MM.1S (cell line): ENCODE data around the gene TARS3.

Source experiments
- DNase-seq: peaks from one replicate; pipeline ENCODE4 v3.0.0-alpha.2; 2015
- H2AFZ ChIP-seq: fragments of 300-600 bp; sonication (generic); 2 replicates; pipeline ENCODE4 v1.6.0; 2016; ENCODE audit warnings: antibody characterized with exemption, low read length
- H3F3A ChIP-seq: fragments of 300-600 bp; sonication (generic); 2 replicates; pipeline ENCODE4 v1.6.1; 2016; ENCODE audit warnings: mild to moderate bottlenecking, antibody characterized with exemption, low read length, moderate library complexity, mixed read lengths; ENCODE audit not compliant: insufficient read depth
- H3K27ac ChIP-seq: fragments of 300-600 bp; sonication (generic); 2 replicates; pipeline ENCODE4 v1.5.1; 2016; ENCODE audit warnings: mild to moderate bottlenecking, low read length
- H3K27me3 ChIP-seq: fragments of 300-600 bp; sonication (generic); replicated peaks from 2 replicates; pipeline ENCODE4 v1.6.0; 2016; ENCODE audit warnings: low read length; ENCODE audit not compliant: insufficient read depth
- H3K36me3 ChIP-seq: fragments of 300-600 bp; sonication (generic); replicated peaks from 2 replicates; pipeline ENCODE4 v1.6.1; 2016; ENCODE audit warnings: mild to moderate bottlenecking, low read length, mixed read lengths; ENCODE audit not compliant: insufficient read depth
- H3K4me1 ChIP-seq: fragments of 300-600 bp; sonication (generic); 2 replicates; pipeline ENCODE4 v1.6.1; 2016; ENCODE audit warnings: low read length, mixed read lengths
- H3K4me2 ChIP-seq: fragments of 300-600 bp; sonication (generic); 2 replicates; pipeline ENCODE4 v1.6.0; 2016; ENCODE audit warnings: low read depth, low read length
- H3K4me3 ChIP-seq: fragments of 300-600 bp; sonication (generic); 2 replicates; pipeline ENCODE4 v1.5.1; 2016; ENCODE audit warnings: low read length, mixed read lengths
- H3K79me2 ChIP-seq: fragments of 300-600 bp; sonication (generic); 2 replicates; pipeline ENCODE4 v1.6.1; 2016; ENCODE audit warnings: mixed run types, low read length, mixed read lengths
- H3K9ac ChIP-seq: fragments of 300-600 bp; sonication (generic); 2 replicates; pipeline ENCODE4 v1.6.1; 2016; ENCODE audit warnings: low read length, mixed read lengths
- H3K9me2 ChIP-seq: fragments of 300-600 bp; sonication (generic); replicated peaks from 2 replicates; pipeline ENCODE4 v1.6.1; 2016; ENCODE audit warnings: mild to moderate bottlenecking, low read length, mixed read lengths; ENCODE audit not compliant: insufficient read depth
- H3K9me3 ChIP-seq: fragments of 300-600 bp; sonication (generic); replicated peaks from 2 replicates; pipeline ENCODE4 v1.6.1; 2016; ENCODE audit warnings: mild to moderate bottlenecking, low read length, mixed read lengths; ENCODE audit not compliant: insufficient read depth
- H4K20me1 ChIP-seq: fragments of 300-600 bp; sonication (generic); 2 replicates; pipeline ENCODE4 v1.6.1; 2016; ENCODE audit warnings: mild to moderate bottlenecking, low read length, moderate library complexity, mixed read lengths; ENCODE audit not compliant: insufficient read depth
- EZH2 ChIP-seq: fragments of 300-600 bp; sonication (generic); optimal IDR thresholded peaks from 2 replicates; pipeline ENCODE3; 2017; ENCODE audit warnings: low read depth, mild to moderate bottlenecking, antibody characterized with exemption, low read length, mixed read lengths
- EZH2phosphoT487 ChIP-seq: fragments of 300-600 bp; sonication (generic); IDR thresholded peaks from 2 replicates; pipeline ENCODE4 v1.6.1; 2018; ENCODE audit warnings: antibody characterized with exemption, low read length
- TF ChIP-seq, protein P1 (sequence below): fragments of 300-600 bp; sonication (generic); IDR thresholded peaks from 2 replicates; pipeline ENCODE4 v1.5.1; 2016; ENCODE audit warnings: antibody characterized with exemption, low read length, mixed read lengths

TARS3 gene

GRCh38 chr15:101641129-101641764 is 83.0 kb downstream of the TARS3 start:
- DNase-seq = peak; percentile 75
- H3K4me3 ChIP-seq = no peak overlapping the region
- H3K4me2 ChIP-seq = peak overlapping the region; percentile 44
- peaks cover 36% of the 10 kb centered on the region for H3K79me2 ChIP-seq
- H3F3A ChIP-seq = peaks cover 14% of the 10 kb centered on the region
- no peaks in the 10 kb centered on the region for H3K27me3 ChIP-seq
- H3K9me2 ChIP-seq = no peaks in the 10 kb centered on the region
- H3K4me1 ChIP-seq = peaks cover 26% of the 10 kb centered on the region
- H4K20me1 ChIP-seq = no peaks in the 10 kb centered on the region
- TF ChIP-seq, protein P1, sequence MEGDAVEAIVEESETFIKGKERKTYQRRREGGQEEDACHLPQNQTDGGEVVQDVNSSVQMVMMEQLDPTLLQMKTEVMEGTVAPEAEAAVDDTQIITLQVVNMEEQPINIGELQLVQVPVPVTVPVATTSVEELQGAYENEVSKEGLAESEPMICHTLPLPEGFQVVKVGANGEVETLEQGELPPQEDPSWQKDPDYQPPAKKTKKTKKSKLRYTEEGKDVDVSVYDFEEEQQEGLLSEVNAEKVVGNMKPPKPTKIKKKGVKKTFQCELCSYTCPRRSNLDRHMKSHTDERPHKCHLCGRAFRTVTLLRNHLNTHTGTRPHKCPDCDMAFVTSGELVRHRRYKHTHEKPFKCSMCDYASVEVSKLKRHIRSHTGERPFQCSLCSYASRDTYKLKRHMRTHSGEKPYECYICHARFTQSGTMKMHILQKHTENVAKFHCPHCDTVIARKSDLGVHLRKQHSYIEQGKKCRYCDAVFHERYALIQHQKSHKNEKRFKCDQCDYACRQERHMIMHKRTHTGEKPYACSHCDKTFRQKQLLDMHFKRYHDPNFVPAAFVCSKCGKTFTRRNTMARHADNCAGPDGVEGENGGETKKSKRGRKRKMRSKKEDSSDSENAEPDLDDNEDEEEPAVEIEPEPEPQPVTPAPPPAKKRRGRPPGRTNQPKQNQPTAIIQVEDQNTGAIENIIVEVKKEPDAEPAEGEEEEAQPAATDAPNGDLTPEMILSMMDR = peak; percentile 96
- TF ChIP-seq EZH2 (no peak), EZH2phosphoT487 (no peak)
- H3K27ac ChIP-seq = peak overlapping the region; percentile 58; the same call in 1 of the 2 replicates
- no peaks in the 10 kb centered on the region for H3K9me3 ChIP-seq
- H3K9ac ChIP-seq = peak overlapping the region; percentile 13; the same call in 1 of the 2 replicates
- peaks cover 8% of the 10 kb centered on the region; the same call in 1 of the 2 replicates for H3K36me3 ChIP-seq
- no peak overlapping the region for H2AFZ ChIP-seq

DNA sequence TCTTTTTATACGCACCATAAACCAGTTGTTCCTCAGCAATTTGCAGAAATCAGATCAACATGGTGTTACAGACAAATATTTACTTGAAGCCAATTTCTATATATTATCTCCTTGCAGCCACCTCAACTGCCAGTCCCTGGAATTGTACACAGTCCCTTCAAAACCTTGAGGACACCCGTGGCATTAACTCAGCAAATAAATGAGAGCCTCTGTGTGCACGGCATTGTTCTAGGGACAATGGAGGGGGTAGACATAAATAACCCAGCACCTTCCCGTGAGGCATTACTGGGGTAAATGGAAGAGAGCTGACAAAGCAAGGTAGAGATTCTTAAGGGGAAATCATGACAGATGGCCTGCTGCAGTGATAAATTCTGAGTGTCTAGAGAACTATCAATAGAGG is 84.6 kb downstream of the TARS3 start:
- Histone ChIP-seq H3K27ac (no peak overlapping the region), H3K9me3 (no peaks in the 10 kb centered on the region), H3K27me3 (no peaks in the 10 kb centered on the region), H3K4me2 (no peak overlapping the region), H3K4me1 (peaks cover 26% of the 10 kb centered on the region), H2AFZ (no peak overlapping the region), H3K4me3 (no peak overlapping the region), H3K9me2 (no peaks in the 10 kb centered on the region), H3K36me3 (no peaks in the 10 kb centered on the region; the same call in 1 of the 2 replicates), H3F3A (peaks cover 14% of the 10 kb centered on the region), H3K79me2 (peaks cover 24% of the 10 kb centered on the region), H3K9ac (no peak overlapping the region), H4K20me1 (no peaks in the 10 kb centered on the region)
- no peak for DNase-seq
- TF ChIP-seq EZH2 = no peak
- TF ChIP-seq, protein P1 = no peak
- no peak for TF ChIP-seq EZH2phosphoT487

GRCh38 chr15:101637919-101638318 is 86.4 kb downstream of the TARS3 start:
- Histone ChIP-seq H3F3A (peaks cover 14% of the 10 kb centered on the region), H3K36me3 (no peaks in the 10 kb centered on the region; the same call in 1 of the 2 replicates), H3K4me2 (no peak overlapping the region), H3K79me2 (peaks cover 18% of the 10 kb centered on the region), H3K27me3 (no peaks in the 10 kb centered on the region), H4K20me1 (no peaks in the 10 kb centered on the region), H2AFZ (no peak overlapping the region), H3K4me3 (no peak overlapping the region), H3K4me1 (peaks cover 24% of the 10 kb centered on the region), H3K9ac (no peak overlapping the region), H3K27ac (no peak overlapping the region), H3K9me2 (no peaks in the 10 kb centered on the region), H3K9me3 (no peaks in the 10 kb centered on the region)
- TF ChIP-seq EZH2 (no peak), EZH2phosphoT487 (no peak)
- TF ChIP-seq, protein P1 = no peak
- no peak for DNase-seq
